Muscle of leg (tissue), 11 donors: ENCODE results near the gene COPS7A. TPM values are rescaled to one million over a fixed set of nuclear protein-coding genes. Genes with fewer than 3 reads are reported as not detected.

Experiments
- DNase-seq: peaks from one replicate; pipeline ENCODE4 v3.0.0; 2013
- H3K27ac ChIP-seq: one replicate; pipeline ENCODE4 v1.5.1; 2013; ENCODE audit warnings: mild to moderate bottlenecking, low read length, control low read depth
- H3K27me3 ChIP-seq: one replicate; pipeline ENCODE4 v1.6.1; 2013; ENCODE audit warnings: low read length; ENCODE audit not compliant: control insufficient read depth, insufficient read depth
- H3K36me3 ChIP-seq: one replicate; pipeline ENCODE4 v1.6.1; 2013; ENCODE audit warnings: low read length; ENCODE audit not compliant: control insufficient read depth, insufficient read depth
- H3K4me1 ChIP-seq: one replicate; pipeline ENCODE4 v1.6.1; 2013; ENCODE audit warnings: low read length; ENCODE audit not compliant: control insufficient read depth, insufficient read depth
- H3K4me3 ChIP-seq: one replicate; pipeline ENCODE4 v1.5.1; 2013; ENCODE audit warnings: low read length, control low read depth
- H3K9me3 ChIP-seq: replicated peaks from 2 replicates; pipeline ENCODE4 v1.6.1; 2013; ENCODE audit warnings: low read depth, low read length; ENCODE audit not compliant: control insufficient read depth
- WGBS: methylation state at CpG from one replicate; pipeline ENCODE4 v1.1.5; 2013; ENCODE audit warnings: missing lambda C conversion rate; ENCODE audit not compliant: insufficient coverage; 5-methylcytosine and 5-hydroxymethylcytosine counted together
- polyA plus RNA-seq, 8 donors: library from polyadenylated mRNA; unstranded; fragments of 120-200 nt; gene quantifications; one replicate each; pipeline versions ENCODE4 v1.2.1 to v1.2.3, GENCODE V29; 2013; ENCODE audit warnings: inconsistent platforms in 1 of 8, low replicate concordance in 1 of 8; ENCODE audit not compliant: insufficient read length in 8 of 8, insufficient read depth in 1 of 8
- total RNA-seq: library from RNA; stranded (reverse); fragments of 120-200 nt; gene quantifications from one replicate; pipeline ENCODE4 v1.2.4, GENCODE V29; 2013

The COPS7A gene
- total and polyA plus RNA-seq, 9 donors, result 53.6 to 68.7 (median 64.3) TPM

DNA sequence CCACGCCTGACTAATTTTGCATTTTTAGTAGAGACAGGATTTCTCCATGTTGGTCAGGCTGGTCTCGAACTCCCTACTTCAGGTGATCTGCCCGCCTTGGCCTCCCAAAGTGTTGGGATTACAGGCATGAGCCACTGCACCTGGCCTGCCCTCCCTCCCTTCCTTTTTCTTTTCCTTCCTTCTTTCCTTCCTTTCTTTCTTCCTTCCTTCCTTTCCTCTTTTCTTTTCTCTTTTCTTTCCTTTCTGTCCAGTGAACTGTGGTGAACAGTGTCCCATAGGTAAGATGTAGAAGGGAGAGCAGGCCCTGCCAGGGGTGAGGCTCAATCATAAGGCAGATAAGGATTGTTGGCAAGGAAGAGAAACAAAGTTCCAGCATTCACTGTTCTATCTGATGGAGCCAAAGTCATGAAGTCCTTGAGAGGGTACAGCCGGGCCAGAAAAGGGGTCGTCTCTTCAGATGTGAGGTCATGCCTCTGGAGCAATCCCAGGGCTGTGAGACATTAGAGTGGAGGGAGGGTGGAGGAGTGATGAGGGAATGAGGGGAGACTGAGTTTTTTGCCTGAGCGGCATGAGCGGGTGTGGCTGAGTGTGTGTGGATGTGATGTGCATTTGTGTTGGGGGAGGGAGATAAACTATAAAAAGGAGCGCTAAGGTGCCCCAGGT, 33.3 kb downstream of the COPS7A start:
- Histone ChIP-seq H3K4me1 (peaks cover 14% of the 10 kb centered on the region), H3K4me3 (no peak overlapping the region), H3K27me3 (no peaks in the 10 kb centered on the region), H3K36me3 (no peaks in the 10 kb centered on the region), H3K9me3 (no peaks in the 10 kb centered on the region), H3K27ac (no peak overlapping the region)
- WGBS, result 65% methylated on average over 5 of the region's 8 CpGs
- no peak for DNase-seq

DNA sequence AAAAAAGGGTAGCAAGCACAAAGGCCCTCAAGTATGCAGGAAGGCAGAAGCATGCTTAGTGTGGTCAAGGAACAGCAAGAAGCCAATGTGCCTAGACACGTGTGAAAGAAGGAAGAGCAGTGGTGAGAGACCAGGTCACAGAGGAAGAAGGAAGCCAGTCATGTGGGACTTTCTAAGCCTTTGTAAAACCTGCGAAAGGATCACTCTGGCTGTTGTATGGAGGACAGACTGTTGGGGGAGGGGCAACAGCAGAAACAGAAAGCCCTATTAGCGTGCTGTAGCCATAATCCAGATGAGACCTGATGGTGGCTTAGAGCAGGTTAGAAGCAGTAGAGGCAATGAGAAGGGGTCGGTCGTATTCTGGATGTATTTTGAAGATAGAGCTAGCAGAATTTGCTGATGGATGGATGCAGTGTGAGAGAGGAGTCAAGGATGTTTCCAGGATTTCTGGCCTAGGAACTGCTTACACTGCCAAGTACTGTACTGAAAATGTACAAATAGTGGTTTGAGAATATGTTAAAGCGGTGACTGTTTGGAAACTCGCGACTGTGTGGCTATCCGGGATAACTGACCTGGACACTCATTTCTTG, 34.8 kb downstream of the COPS7A start:
- no peak overlapping the region for H3K27ac ChIP-seq
- no peaks in the 10 kb centered on the region for H3K27me3 ChIP-seq
- H3K36me3 ChIP-seq, result no peaks in the 10 kb centered on the region
- WGBS, result 56% methylated on average over 9 of the region's 9 CpGs
- no peak for DNase-seq
- no peak overlapping the region for H3K4me3 ChIP-seq
- H3K9me3 ChIP-seq, result no peaks in the 10 kb centered on the region
- peaks cover 15% of the 10 kb centered on the region for H3K4me1 ChIP-seq

GRCh38 chr12:6759741-6760140, 35.9 kb downstream of the COPS7A start:
- Histone ChIP-seq H3K9me3 (no peaks in the 10 kb centered on the region), H3K4me1 (peaks cover 21% of the 10 kb centered on the region), H3K36me3 (no peaks in the 10 kb centered on the region), H3K27me3 (no peaks in the 10 kb centered on the region), H3K27ac (no peak overlapping the region), H3K4me3 (no peak overlapping the region)
- DNase-seq, result no peak
- 64% methylated on average over 5 of the region's 5 CpGs for WGBS

- Histone ChIP-seq H3K4me1 (peaks cover 40% of the 10 kb centered on the region), H3K27ac (peak overlapping the region; percentile 99), H3K36me3 (peaks cover 6% of the 10 kb centered on the region), H3K4me3 (peak overlapping the region; percentile 22), H3K27me3 (peaks cover 2% of the 10 kb centered on the region), H3K9me3 (no peaks in the 10 kb centered on the region)
- no peak for DNase-seq
- no CpG with 5 or more reads among the region's 4 CpGs for WGBS
Measured at GRCh38 chr12:6763380-6763779, 39.5 kb downstream of the COPS7A start.

- Histone ChIP-seq H3K4me1 (peaks cover 45% of the 10 kb centered on the region), H3K27me3 (peaks cover 2% of the 10 kb centered on the region), H3K4me3 (peak overlapping the region; percentile 22), H3K36me3 (peaks cover 7% of the 10 kb centered on the region), H3K9me3 (no peaks in the 10 kb centered on the region), H3K27ac (peak overlapping the region; percentile 99)
- WGBS, result 0% methylated on average over 12 of the region's 16 CpGs
- DNase-seq, result peak; percentile 99
Measured at GRCh38 chr12:6764011-6764828, 40.4 kb downstream of the COPS7A start.

- Histone ChIP-seq H3K9me3 (no peaks in the 10 kb centered on the region), H3K27me3 (peaks cover 2% of the 10 kb centered on the region), H3K36me3 (peaks cover 16% of the 10 kb centered on the region), H3K4me3 (peak overlapping the region; percentile 55), H3K27ac (peak overlapping the region; percentile 99), H3K4me1 (peaks cover 51% of the 10 kb centered on the region)
- WGBS, result 32% methylated on average over 6 of the region's 7 CpGs
- no peak for DNase-seq
Measured at GRCh38 chr12:6765048-6765633, 41.3 kb downstream of the COPS7A start.

- Histone ChIP-seq H3K27ac (peak within 1 kb of the TSS; percentile 99), H3K4me3 (peak within 1 kb of the TSS; percentile 96), H3K4me1 (peaks cover 55% of the 10 kb centered on the region), H3K9me3 (no peaks in the 10 kb centered on the region), H3K27me3 (peaks cover 2% of the 10 kb centered on the region), H3K36me3 (peaks cover 24% of the 10 kb centered on the region)
- peak; percentile 97 for DNase-seq
- 2% methylated on average over 49 of the region's 63 CpGs for WGBS
Measured at GRCh38 chr12:6765634-6766581, 42.1 kb downstream of the COPS7A start, which contains the start of gene PTMS. Gene PTMS, plus strand, starts transcription at chr12:6766363. Its CDS starts 343 bp downstream, at chr12:6766706.

DNA sequence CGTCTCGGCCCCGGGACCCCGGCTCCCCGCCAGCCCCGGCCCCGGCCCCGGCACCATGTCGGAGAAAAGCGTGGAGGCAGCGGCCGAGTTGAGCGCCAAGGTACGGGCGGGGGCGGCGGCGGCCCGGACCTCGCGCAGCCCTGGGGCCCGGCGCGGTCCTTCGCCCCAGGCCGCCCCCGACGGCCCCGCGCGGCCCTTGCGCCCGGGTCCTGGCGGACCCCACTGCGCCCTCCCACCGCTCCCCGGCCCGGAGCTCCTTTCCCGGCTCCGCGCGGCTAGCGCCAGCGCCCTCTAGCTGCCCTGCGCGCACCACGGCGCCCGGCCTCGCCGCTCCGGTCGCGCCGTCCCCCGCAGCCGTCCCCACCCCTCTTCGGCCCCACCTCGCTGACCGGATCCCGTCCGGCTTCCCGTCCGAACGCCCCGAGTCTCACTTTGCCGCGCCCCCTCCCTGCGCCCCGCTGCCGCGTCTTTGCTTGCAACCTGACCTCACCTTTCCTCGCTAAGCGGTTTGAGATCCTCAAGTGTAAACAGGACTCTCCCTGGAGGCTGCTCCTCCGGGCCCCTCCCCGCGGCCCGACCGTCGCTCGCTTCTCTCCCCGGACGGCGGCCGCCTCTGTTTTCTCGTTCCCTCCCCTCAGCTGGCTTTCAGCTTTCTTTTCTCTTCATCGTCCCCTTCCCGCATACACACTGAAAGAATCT, 43.0 kb downstream of the COPS7A start:
- Histone ChIP-seq H3K9me3 (no peaks in the 10 kb centered on the region), H3K27me3 (peaks cover 2% of the 10 kb centered on the region), H3K4me1 (peaks cover 56% of the 10 kb centered on the region), H3K27ac (peak overlapping the region; percentile 93), H3K36me3 (peaks cover 33% of the 10 kb centered on the region), H3K4me3 (peak overlapping the region; percentile 96)
- WGBS, result under 1% methylated on average over 88 of the region's 88 CpGs
- peak; percentile 92 for DNase-seq
